ENCODE results near the gene MYO3B. TPM values are rescaled to one million over a fixed set of nuclear protein-coding genes. Genes with fewer than 3 reads are reported as not detected.

Gene MYO3B
- total RNA-seq, 1 experiment from 2014 or later = 0.63 TPM

DNA sequence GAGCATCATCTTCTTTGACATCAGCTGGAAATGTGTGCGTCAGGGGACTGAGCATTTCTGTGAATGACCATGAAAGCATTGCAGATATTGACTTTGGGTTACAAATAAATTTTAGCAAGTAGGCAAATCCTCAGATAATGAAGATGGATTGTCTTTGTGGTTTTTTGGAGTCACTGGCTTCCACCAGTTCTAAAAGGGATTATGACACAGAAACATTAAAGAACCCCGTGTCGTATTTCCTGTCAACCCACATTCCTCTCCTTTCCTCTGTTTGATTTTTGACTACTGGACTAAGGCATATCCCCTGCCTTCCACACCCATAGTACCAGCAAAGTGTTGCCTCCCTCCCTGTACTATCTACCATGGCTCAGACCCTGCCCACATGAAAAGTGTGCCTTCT, 268.1 kb downstream of the MYO3B start:
- no peak overlapping the region for H3K4me2 ChIP-seq (ENCODE audit: insufficient read depth, insufficient read length, low read length)
- peaks cover 23 to 32% of the 10 kb centered on the region in 2 experiments; a peak in 4 of 5 replicates for H3K9me3 Mint-ChIP-seq
- H4K8ac ChIP-seq (replicated peaks; ENCODE audit: insufficient read length, low read depth, low read length) = no peak overlapping the region
- no peak for DNase-seq
- no CpG with 5 or more reads among the region's 3 CpGs for WGBS (ENCODE audit: extremely low coverage, insufficient read length, low lambda C conversion rate)
- H4K5ac ChIP-seq (ENCODE audit: insufficient read length, low read depth, low read length) = no peak overlapping the region
- no peak overlapping the region for H4K91ac ChIP-seq (ENCODE audit: insufficient read length, low read depth, low read length)
- H3K9ac ChIP-seq (ENCODE audit: extremely low read depth, insufficient read length, low read length) = no peak overlapping the region
- H3K27ac ChIP-seq (ENCODE audit: insufficient read length, low read depth, low read length) = no peak overlapping the region
- no peaks in the 10 kb centered on the region for H3K27me3 ChIP-seq (ENCODE audit: insufficient read depth, low read length)
- no peak overlapping the region for H3K56ac ChIP-seq (ENCODE audit: insufficient read length, low read depth, low read length)
- no peak overlapping the region for H3K14ac ChIP-seq (ENCODE audit: insufficient read depth, low read length)
- no peak overlapping the region for H3K27ac Mint-ChIP-seq
- no peak overlapping the region for H2AK5ac ChIP-seq (ENCODE audit: insufficient read length, low read length)
- H3K79me1 ChIP-seq (ENCODE audit: insufficient read depth, low read depth, low read length, poor library complexity, severe bottlenecking) = no peaks in the 10 kb centered on the region
- TF ChIP-seq, protein P1, sequence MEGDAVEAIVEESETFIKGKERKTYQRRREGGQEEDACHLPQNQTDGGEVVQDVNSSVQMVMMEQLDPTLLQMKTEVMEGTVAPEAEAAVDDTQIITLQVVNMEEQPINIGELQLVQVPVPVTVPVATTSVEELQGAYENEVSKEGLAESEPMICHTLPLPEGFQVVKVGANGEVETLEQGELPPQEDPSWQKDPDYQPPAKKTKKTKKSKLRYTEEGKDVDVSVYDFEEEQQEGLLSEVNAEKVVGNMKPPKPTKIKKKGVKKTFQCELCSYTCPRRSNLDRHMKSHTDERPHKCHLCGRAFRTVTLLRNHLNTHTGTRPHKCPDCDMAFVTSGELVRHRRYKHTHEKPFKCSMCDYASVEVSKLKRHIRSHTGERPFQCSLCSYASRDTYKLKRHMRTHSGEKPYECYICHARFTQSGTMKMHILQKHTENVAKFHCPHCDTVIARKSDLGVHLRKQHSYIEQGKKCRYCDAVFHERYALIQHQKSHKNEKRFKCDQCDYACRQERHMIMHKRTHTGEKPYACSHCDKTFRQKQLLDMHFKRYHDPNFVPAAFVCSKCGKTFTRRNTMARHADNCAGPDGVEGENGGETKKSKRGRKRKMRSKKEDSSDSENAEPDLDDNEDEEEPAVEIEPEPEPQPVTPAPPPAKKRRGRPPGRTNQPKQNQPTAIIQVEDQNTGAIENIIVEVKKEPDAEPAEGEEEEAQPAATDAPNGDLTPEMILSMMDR (conservative IDR thresholded peaks at IDR 0.05) = no peak
- H2BK15ac ChIP-seq (ENCODE audit: low read depth, low read length) = no peak overlapping the region
- H2BK12ac ChIP-seq (ENCODE audit: insufficient read length, low read depth, low read length) = no peak overlapping the region
- H3K9me3 ChIP-seq (ENCODE audit: control insufficient read depth, low read depth, low read length) = no peaks in the 10 kb centered on the region
- no peaks in the 10 kb centered on the region for H3K4me1 ChIP-seq (ENCODE audit: insufficient read depth, low read length)
- no peak overlapping the region for H3T11ph ChIP-seq (ENCODE audit: low read length)
- no peak overlapping the region for H3K18ac ChIP-seq (ENCODE audit: insufficient read length, low read depth, low read length)
- no peaks in the 10 kb centered on the region for H4K20me1 ChIP-seq (ENCODE audit: control insufficient read depth, insufficient read depth, insufficient read length)
- no peak overlapping the region for H2BK5ac ChIP-seq (ENCODE audit: insufficient read length, low read length)
- peaks cover 0 to 4% of the 10 kb centered on the region in 2 experiments; a peak in 2 of 4 replicates for H3K4me1 Mint-ChIP-seq
- no peak overlapping the region for H3K4ac ChIP-seq (ENCODE audit: low read depth, low read length)
- no peaks in the 10 kb centered on the region for H3K23me2 ChIP-seq (ENCODE audit: insufficient read length, low read depth, low read length, poor library complexity, severe bottlenecking)
- H3K27me3 Mint-ChIP-seq (ENCODE audit: low read depth) = peaks cover 2% of the 10 kb centered on the region; the same call in 1 of the 2 replicates
- no peak overlapping the region for H3K4me3 Mint-ChIP-seq
- no peak overlapping the region for H3K23ac ChIP-seq (ENCODE audit: insufficient read length, low read depth, low read length)
- H2BK20ac ChIP-seq (ENCODE audit: low read depth, low read length, poor library complexity, severe bottlenecking) = no peak overlapping the region
- no peak overlapping the region for H2AFZ ChIP-seq (ENCODE audit: low read length)
- H3K79me2 ChIP-seq (ENCODE audit: insufficient read depth, low read length) = no peaks in the 10 kb centered on the region; the same call in 1 of the 2 replicates
- H2BK120ac ChIP-seq (ENCODE audit: low read depth, low read length, poor library complexity, severe bottlenecking) = no peak overlapping the region
- peaks cover 11 to 24% (median 14%) of the 10 kb centered on the region in 3 experiments for H3K36me3 Mint-ChIP-seq (ENCODE audit: insufficient read depth in 1 of 3, low read depth in 3 of 3)

All from H9 (cell line).